OCI-LY1 (cell line): ENCODE measurements around the gene NLGN3.

Source experiments
- EZH2 ChIP-seq: fragments of 200-600 bp; sonication (generic), shearing (Covaris generic); IDR thresholded peaks from 2 replicates; pipeline ENCODE4 v1.8.0; 2017; ENCODE audit warnings: borderline replicate concordance, mixed run types, mild to moderate bottlenecking, antibody characterized with exemption, low read length, moderate library complexity, mixed read lengths
- TF ChIP-seq, protein P1 (sequence below): fragments of 200-600 bp; sonication (generic), shearing (Covaris generic); IDR thresholded peaks from 2 replicates; pipeline ENCODE4 v1.5.1; 2017; ENCODE audit warnings: mild to moderate bottlenecking, antibody characterized with exemption, low read length, moderate library complexity, mixed read lengths

DNA sequence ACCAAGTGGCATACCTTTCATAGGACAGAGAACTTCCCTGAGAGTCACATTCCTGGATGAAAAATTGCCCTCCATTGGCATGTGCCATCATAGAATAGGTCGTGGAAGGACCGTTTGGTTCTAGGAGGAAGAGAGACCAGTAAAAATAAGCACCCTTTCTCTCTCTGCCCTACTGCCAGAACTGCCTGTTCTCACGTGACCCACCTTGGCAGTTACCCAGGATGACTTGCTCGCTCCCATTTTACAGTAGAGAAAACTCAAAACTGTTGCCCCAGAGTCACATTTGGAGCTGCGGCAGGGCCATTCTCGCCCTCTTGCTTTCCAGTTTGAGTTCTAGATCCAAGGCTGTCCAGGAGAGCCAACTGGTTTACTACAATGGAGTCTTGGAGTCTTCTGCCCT is 1.1 kb upstream of the NLGN3 start:
- TF ChIP-seq, protein P1, sequence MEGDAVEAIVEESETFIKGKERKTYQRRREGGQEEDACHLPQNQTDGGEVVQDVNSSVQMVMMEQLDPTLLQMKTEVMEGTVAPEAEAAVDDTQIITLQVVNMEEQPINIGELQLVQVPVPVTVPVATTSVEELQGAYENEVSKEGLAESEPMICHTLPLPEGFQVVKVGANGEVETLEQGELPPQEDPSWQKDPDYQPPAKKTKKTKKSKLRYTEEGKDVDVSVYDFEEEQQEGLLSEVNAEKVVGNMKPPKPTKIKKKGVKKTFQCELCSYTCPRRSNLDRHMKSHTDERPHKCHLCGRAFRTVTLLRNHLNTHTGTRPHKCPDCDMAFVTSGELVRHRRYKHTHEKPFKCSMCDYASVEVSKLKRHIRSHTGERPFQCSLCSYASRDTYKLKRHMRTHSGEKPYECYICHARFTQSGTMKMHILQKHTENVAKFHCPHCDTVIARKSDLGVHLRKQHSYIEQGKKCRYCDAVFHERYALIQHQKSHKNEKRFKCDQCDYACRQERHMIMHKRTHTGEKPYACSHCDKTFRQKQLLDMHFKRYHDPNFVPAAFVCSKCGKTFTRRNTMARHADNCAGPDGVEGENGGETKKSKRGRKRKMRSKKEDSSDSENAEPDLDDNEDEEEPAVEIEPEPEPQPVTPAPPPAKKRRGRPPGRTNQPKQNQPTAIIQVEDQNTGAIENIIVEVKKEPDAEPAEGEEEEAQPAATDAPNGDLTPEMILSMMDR, result no peak
- TF ChIP-seq EZH2, result no peak
